ENCODE data around the gene ZNF813. TPM values are rescaled to one million over a fixed set of nuclear protein-coding genes. Genes with fewer than 3 reads are reported as not detected.

ZNF813 gene
- total RNA-seq, 1 donor from 2014 or later = 16.0 TPM

- no peak for TF ChIP-seq CTCF (IDR thresholded peaks at IDR 0.05; ENCODE audit: unreplicated experiment)
- DNase-seq (ENCODE audit: low spot score, unreplicated experiment) = no peak
- H3K27ac Mint-ChIP-seq = no peak overlapping the region
- no peak overlapping the region for H3K4me3 Mint-ChIP-seq (ENCODE audit: low read depth)
- H3K36me3 Mint-ChIP-seq (ENCODE audit: insufficient read depth) = peaks cover 23% of the 10 kb centered on the region
- H3K9me3 Mint-ChIP-seq (ENCODE audit: low read depth) = peaks cover 10% of the 10 kb centered on the region
- no peaks in the 10 kb centered on the region for H3K27me3 Mint-ChIP-seq
- H3K4me1 Mint-ChIP-seq (ENCODE audit: low read depth) = peaks cover 10% of the 10 kb centered on the region
Measured at GRCh38 chr19:53525922-53526321, 58.4 kb downstream of the ZNF813 start.

GRCh38 chr19:53530622-53531021 is 63.1 kb downstream of the ZNF813 start:
- no peaks in the 10 kb centered on the region for H3K27me3 Mint-ChIP-seq
- no peak for DNase-seq (ENCODE audit: low spot score, unreplicated experiment)
- H3K4me3 Mint-ChIP-seq (ENCODE audit: low read depth) = no peak overlapping the region
- peaks cover 5% of the 10 kb centered on the region for H3K4me1 Mint-ChIP-seq (ENCODE audit: low read depth)
- H3K27ac Mint-ChIP-seq = no peak overlapping the region
- peaks cover 6% of the 10 kb centered on the region for H3K36me3 Mint-ChIP-seq (ENCODE audit: insufficient read depth)
- H3K9me3 Mint-ChIP-seq (ENCODE audit: low read depth) = peaks cover 6% of the 10 kb centered on the region
- TF ChIP-seq CTCF (IDR thresholded peaks at IDR 0.05; ENCODE audit: unreplicated experiment) = no peak

GRCh38 chr19:53531457-53531856 is 63.9 kb downstream of the ZNF813 start:
- Mint-ChIP-seq H3K36me3 (ENCODE audit: insufficient read depth) (no peaks in the 10 kb centered on the region), H3K4me1 (ENCODE audit: low read depth) (peaks cover 5% of the 10 kb centered on the region), H3K27me3 (no peaks in the 10 kb centered on the region), H3K9me3 (ENCODE audit: low read depth) (no peaks in the 10 kb centered on the region), H3K4me3 (ENCODE audit: low read depth) (no peak overlapping the region), H3K27ac (no peak overlapping the region)
- no peak for DNase-seq (ENCODE audit: low spot score, unreplicated experiment)
- no peak for TF ChIP-seq CTCF (IDR thresholded peaks at IDR 0.05; ENCODE audit: unreplicated experiment)

GRCh38 chr19:53532362-53532761 is 64.8 kb downstream of the ZNF813 start:
- Mint-ChIP-seq H3K4me1 (ENCODE audit: low read depth) (peaks cover 5% of the 10 kb centered on the region), H3K36me3 (ENCODE audit: insufficient read depth) (no peaks in the 10 kb centered on the region), H3K27me3 (no peaks in the 10 kb centered on the region), H3K9me3 (ENCODE audit: low read depth) (no peaks in the 10 kb centered on the region), H3K27ac (no peak overlapping the region), H3K4me3 (ENCODE audit: low read depth) (no peak overlapping the region)
- no peak for DNase-seq (ENCODE audit: low spot score, unreplicated experiment)
- no peak for TF ChIP-seq CTCF (IDR thresholded peaks at IDR 0.05; ENCODE audit: unreplicated experiment)

- no peak for TF ChIP-seq CTCF (IDR thresholded peaks at IDR 0.05; ENCODE audit: unreplicated experiment)
- Mint-ChIP-seq H3K36me3 (ENCODE audit: insufficient read depth) (no peaks in the 10 kb centered on the region), H3K4me3 (ENCODE audit: low read depth) (peak overlapping the region; percentile 53), H3K27me3 (no peaks in the 10 kb centered on the region), H3K9me3 (ENCODE audit: low read depth) (no peaks in the 10 kb centered on the region), H3K4me1 (ENCODE audit: low read depth) (peaks cover 11% of the 10 kb centered on the region), H3K27ac (no peak overlapping the region)
- DNase-seq (ENCODE audit: low spot score, unreplicated experiment) = no peak
Measured at GRCh38 chr19:53536225-53536548, 68.7 kb downstream of the ZNF813 start.
